GOT3 (cell line): ENCODE measurements around the gene KPNB1.
"Not testable (repeated sequence)": the region's sequence is repeated elsewhere in the genome, so short reads cannot be mapped to it uniquely, and the experiment has no call there.

ENCODE experiments used
- DNase-seq: peaks from one replicate; lab custom pipeline; 2025; ENCODE audit warnings: mixed read lengths; lab: John Stamatoyannopoulos, UW

Gene KPNB1

DNA sequence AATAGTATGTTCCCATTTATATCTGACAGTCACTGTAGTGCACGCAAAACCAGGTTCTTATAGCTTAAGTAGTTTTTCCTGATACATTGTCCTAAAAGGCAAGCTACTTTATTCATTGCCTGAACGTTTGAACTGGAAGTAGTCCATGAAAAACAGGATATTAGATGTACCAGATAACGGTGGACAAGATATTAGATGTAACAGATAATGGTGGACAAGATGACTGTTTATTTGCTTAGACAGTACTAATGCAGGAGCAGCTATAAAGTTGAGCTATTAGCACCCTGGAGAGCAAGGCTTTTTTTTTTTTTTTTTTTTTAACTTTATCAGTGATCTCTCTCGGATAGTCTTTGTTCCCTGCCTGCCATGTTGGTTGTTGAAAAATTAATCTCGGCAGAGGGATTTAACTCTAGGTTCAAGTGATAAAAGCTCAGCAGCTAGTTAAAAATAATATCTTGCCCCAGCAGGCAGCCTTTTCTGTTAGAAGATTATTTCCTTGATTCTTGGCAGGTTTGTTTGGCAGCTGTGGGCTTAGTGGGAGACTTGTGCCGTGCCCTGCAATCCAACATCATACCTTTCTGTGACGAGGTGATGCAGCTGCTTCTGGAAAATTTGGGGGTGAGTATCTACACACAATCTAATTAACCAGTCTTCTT, 26.9 kb downstream of the KPNB1 start:
- no peak for DNase-seq

DNA sequence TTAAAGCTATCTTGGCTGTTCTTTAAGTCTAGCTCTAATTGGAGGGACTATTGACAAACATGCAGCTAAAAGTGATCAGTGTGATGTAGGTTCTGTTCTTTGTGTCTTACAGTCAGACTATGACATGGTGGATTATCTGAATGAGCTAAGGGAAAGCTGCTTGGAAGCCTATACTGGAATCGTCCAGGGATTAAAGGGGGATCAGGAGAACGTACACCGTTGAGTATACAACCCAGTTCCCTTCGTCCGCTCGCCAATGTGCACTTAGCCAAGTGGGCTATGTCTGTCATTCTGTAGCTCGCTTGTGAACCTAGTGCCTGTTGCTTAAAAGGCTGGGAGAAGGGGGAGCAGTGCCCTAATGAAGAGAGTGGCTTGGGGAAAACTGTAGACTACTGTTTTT, 28.5 kb downstream of the KPNB1 start:
- DNase-seq: no peak

DNA sequence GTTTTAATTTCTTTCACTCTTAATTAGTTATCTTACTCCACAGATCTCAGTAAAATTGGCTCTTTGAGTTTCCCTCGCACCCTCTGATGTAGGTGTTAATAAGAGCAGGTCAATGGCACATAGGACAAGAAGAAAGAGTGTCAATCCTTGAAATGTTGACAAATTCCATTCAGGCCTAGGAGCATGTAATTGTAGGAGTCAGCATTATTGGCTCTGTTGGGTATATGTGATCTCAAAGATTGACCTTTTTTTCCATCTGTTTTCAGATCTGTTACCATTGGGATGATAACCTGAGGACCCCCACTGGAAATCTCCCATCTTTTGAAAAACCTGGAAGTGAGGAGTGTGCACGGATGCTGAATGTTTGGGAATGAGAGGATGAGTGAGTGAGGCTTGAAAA, 32.4 kb downstream of the KPNB1 start:
- no peak for DNase-seq

DNA sequence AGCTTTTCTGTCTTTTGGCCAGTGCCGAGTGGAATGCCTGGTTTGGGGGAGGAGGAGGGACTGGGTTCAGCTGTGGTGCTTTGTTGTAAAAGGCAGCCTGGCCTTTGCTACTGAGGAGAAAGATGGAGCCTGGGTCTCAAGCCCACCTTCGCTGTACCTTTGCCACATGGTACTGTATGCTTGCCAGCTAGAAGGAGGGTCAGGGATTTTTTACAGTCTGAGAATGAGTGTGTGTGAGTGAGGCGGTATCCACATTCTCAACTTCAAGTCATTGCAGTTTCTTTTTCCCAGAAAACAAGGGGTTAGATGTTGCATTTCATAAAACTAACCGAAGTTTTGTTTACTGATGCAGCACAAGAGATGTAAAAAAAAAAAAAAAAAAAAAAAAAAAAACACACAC, 33.0 kb downstream of the KPNB1 start:
- DNase-seq: not testable (repeated sequence)

DNA sequence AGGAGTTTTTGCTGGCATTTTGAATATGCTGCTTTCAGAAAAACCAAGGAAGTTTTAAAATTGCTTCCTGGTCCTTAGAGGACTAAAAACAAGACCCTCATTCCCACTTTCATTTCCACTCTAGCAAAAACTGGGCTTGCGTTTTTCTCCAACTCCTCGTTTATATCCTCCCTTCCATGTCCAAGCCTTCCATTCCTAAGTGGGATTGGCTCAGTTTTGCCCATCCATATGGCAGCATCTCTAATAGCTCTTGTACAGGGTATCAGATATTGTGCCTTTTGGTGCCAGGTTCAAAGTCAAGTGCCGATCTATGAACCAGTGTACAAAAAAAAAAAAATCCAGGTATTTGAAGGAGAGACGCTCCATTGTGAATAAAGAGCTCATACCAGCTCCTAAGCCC, 34.3 kb downstream of the KPNB1 start:
- no peak for DNase-seq

DNA sequence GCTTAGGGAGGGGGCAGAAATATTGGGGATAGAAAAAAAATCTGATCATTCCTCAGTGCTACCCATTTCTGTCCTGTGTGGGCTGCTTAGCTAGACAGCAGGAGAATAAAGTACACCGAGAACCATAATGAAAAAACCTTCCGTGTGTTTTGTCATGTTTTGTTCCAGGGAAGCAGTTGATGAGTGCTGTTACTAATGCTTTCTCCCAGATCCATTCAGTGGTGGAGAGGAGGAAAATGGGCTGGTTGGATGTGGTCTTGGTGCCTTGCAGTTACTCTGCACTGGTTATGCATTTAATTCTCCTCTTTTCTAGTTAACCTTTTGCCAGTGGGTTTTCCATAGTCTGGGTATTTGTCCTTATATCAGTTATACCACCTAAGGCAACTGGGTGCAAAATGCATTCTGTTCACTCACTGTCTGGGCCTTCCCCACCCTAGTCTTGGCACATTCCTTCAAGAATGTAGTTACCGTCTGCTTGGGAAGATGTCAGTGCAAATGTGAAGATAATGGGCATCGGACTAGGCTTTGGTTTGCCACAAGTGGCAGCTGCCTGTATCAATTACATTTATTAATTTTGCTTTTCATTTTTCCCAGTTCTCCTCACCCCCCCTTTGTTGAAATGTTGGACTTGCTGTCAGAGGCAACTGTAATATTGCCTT, 34.9 kb downstream of the KPNB1 start:
- DNase-seq: no peak

DNA sequence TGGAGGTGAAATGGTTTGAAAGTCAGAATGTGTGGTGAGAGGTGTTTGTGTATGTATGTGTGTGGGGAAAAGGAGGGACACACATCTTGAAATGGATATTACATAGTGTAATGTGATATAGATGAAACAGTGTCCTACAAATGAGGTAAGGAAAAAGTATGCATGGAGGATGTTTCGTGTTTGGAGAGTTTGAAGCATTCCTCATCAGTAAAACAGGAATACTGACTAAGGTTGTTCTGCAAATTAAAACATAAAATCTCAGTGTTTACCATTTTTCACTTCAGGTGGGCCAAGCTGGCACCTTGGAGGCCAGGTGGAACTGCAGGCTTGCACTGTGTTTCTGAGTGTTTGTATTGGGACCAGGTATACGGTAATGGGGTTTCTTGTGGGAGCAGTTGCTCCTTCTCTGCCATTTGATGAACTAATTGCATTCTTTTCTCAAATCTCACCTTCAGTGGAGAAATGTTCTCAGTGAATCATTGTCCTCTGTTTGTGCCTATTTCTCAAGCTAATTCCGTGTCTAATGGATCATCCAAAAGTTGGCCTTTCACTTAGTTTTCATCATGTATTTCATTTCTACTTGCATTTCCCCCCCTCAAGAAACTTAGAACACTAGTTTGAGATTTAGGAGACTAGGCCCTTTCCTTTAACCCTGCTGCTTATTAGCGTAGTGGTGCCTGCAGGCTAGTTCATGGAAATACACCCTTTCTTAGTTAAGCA, 36.0 kb downstream of the KPNB1 start:
- DNase-seq: no peak

DNA sequence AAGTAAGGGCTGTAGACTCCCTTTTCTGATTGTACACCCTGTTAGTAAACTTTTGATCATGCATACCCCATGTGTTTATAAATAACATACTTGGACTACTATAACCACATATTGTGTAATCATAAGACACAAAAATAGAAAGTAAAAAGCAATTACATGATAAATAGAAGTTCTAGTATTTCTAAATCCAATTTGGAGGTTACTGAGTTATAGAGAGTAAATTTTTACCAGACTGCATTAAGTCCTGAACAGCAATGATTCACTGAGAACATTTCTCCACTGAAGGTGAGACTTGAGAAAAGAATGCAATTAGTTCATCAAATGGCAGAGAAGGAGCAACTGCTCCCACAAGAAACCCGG, 36.5 kb downstream of the KPNB1 start:
- DNase-seq: no peak

DNA sequence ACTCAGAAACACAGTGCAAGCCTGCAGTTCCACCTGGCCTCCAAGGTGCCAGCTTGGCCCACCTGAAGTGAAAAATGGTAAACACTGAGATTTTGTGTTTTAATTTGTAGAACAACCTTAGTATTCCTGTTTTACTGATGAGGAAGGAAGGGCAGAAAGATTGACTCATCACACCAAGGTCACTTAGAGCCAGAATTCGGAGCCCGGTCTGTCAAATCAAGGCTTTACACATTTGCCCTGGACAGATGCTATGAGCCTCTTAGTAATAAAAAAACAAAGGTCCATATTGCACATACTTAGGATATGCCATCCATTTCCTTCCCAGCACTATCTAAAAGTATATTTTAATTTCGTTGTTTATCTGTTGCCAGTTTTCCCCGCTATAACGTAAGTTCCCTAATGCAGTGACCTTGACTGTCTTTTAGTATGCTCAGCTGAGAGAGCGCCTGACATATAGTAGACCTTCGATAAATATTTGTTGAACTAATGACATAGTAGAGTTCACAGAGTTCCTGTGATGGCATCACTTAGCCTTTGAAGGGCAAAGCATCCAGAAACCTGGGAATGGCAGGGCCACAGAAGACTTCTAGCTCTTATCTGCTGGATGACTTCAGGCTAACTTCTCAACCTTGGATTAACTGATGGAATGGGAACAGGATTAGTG, 37.1 kb downstream of the KPNB1 start:
- no peak for DNase-seq

DNA sequence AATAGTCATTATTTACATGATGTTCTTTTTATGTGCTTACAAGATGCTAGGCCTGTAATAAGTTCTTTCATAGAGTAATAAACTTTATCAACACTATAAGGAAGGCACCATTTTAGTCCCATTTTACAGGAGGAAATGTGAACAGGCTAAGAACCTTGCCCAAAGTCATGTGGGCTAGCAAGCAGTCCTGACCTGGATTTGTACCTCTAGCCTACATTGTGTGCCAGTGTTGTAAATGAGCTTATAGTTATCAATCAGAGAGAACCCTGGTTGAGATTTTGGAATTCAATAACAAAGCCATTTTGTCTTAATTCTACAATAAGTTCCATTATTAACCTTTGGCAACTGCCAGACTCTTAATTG, 37.6 kb downstream of the KPNB1 start:
- no peak for DNase-seq

DNA sequence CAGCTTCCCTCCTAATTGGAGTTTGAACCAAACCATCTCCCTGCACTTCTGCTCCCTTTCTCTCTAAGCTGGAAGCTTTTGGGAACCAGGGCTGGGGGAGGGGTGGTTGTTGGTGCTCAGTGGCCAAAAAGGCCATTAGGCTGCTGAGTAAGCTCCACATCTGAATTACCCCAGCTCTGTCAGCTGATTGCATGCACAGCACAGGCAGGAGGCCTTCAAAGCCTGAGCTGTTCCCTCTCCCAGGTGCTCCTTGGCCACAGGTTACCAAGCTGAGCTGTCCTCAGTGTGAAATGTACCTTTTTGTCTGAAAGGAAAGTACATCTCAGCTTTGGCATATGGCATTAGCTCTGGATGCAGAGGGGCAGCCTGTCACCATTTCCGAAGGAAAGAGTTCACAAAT, 38.0 kb downstream of the KPNB1 start:
- no peak for DNase-seq

DNA sequence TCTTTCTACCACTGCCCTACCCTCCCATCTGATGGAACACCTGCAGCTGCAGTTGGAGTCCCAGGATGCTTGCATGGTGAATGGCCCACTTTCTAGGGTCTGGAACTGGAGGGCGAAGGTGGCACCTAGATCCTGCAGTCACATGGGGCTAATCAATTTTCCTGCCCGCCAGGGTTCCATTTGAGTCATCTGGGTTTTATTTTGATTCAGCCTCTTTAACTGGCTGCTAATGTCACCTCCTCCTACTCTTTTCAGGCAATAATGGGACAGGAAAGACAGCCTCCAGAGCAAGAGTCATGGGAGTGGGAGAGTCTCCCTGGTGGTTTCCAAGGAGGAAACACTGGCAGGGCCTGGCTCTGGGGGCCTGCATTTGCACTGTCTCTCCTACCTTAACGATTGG, 40.4 kb downstream of the KPNB1 start:
- no peak for DNase-seq

DNA sequence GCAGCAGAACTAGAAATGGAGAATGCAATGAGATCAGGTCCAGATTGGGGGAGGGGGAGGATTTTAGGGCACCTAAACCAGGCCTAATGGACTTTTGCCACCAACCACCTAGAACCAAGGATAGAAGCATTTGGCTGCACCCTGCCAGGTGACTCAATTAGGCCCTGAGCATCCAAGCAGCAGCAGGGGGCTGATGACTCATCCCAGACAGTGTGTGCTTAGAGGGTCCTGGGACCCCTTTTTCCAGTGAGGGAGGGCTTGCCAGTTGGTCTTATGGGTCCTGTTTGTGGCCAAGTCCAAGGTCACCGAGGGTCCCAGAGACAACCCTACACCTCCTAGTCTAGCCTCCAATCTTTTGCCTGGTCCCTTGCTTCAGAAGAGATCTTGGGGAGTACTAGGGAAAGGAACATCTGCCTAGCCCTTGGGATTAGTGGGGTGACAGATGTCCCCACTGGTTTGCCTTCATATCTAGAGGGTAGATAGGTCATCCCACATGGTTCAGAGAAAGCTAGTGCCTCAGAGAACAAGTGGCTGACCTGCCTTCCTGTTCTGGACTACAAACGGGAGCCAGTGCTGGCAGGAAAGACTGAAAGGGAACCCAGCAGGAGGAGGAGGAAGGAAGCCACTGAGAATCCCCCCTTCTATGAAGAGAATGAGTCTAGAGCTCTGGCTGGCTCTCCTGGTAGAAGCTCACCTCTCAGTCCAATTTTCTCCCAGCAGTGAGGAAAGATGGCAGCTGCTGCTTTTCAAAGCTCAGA, 42.6 kb downstream of the KPNB1 start:
- no peak for DNase-seq

DNA sequence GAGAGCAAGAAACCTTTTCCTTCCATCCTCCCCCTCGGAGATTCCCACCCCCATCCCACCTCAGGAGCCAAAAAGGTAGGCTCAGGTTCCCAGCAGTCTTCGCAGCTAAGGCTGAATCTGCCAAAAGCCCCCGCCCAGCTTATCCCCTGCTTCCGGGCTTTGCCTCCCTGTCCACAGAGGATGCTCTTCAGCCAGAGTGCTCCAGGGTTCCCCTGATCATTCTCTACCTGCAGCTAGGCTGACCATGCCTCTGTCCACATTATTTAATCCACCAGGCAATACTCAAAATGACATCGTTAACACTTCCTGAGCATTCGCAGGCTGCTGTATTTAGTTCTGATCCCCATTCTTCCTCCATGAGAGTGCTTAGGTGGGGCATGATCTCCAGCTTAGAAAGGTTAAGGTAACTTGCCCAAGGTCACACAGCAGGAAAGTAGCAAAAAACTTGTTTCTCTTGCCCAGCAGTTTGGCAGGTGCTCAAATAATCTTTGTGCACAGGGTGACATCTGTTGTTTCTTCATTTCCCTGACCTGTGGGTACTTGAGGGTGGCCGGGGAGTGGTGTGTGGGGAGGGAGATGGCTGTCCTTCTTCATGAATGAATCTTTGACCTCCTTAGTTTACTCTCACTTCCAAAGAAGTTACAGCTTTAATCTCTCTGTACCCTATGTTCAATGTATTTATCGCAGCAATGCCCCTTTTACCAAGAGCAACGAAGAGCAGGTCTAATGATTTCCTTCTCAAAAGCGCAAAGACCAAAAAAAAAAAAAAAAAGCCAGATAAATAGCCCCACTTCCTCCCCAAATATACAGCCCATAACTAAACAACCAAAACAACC, 43.4 kb downstream of the KPNB1 start:
- DNase-seq: no peak

DNA sequence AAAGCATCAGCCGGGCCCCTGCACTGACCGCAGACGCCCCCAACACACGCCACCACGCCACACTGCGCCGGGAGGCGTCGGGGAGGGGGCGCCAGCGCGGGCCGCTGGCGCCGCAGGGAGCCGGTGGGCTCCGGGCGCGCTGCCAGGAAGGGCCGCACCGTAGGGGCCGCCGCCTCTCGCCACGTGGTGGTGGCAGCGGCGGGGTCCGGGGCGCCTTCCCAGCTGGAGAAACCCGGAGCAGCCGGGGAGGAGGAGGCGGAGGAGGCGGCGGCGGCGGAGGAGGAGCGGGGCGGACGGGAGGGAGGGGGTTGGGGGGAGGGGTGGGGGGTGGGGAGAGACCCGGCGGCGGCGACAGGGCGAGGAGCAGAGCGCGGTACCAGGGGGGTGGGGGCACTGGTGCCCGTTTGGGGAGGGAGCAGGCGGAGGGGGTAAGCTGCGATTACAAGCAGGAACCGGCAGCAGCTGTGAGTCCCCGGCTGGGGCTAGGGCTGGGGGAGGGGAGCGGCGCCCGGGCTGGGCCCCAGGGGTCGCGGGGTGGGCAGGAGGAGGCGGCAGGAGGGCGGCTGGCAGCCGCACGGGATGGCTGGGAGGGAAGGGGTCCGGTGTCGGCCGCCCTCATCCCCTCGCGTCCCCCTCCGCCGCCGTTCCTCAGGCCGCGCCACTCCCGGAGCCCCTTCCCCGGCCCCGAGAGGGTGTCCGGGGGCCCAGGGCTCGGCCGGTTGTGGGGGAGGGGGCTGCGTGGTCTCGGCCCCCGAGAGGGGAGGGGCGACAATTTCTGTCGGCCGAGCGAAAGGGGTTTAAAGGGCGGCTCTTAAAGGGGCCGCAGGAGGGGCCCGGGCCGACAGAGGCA, 44.2 kb downstream of the KPNB1 start, which contains the start of gene TBKBP1:
Gene TBKBP1 (plus strand): TSS at position 431 of the 850 bp plus-strand sequence. CDS start 1,952 bp downstream, outside the sequence.
- DNase-seq: no peak

DNA sequence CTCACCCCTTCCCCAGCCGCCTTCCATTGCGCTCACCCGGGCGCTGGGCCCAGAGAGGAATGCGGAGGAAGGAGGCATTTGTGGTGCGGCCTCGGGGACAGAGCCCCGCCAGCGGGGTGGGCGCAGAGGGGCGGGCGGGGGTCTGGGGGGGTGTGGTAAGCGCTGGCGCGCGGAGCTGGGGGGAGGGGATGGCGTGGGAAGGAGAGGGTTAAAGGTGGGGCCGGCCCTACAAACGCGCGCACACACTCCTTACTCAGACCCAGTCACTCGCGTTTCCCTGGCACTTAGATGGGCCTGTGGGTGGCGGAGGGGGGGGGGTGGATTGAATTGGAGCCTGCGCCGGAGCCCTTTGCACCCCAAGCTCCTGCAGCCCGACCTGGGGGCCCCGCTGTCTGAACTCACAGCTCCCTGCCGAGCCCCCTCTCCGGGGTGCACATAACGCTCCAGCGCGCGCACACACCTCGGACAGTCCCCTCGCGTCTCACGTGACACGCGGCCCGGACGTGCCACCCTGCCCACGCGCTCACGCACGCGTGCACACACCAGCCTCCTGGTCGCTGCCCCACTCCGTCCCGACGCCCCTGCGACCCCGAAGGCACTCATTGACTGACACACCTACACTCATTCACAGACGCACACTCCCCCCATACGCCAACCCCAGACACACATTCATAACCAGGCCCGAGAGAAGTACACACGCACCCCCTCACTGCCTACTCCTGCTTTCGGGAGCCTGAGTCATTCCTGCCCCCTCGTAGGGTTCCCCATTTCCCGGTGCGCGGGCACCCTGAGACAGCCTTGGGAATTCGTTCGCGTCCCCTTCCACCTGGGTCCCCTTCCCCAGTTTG, 45.1 kb downstream of the KPNB1 start:
- no peak for DNase-seq

DNA sequence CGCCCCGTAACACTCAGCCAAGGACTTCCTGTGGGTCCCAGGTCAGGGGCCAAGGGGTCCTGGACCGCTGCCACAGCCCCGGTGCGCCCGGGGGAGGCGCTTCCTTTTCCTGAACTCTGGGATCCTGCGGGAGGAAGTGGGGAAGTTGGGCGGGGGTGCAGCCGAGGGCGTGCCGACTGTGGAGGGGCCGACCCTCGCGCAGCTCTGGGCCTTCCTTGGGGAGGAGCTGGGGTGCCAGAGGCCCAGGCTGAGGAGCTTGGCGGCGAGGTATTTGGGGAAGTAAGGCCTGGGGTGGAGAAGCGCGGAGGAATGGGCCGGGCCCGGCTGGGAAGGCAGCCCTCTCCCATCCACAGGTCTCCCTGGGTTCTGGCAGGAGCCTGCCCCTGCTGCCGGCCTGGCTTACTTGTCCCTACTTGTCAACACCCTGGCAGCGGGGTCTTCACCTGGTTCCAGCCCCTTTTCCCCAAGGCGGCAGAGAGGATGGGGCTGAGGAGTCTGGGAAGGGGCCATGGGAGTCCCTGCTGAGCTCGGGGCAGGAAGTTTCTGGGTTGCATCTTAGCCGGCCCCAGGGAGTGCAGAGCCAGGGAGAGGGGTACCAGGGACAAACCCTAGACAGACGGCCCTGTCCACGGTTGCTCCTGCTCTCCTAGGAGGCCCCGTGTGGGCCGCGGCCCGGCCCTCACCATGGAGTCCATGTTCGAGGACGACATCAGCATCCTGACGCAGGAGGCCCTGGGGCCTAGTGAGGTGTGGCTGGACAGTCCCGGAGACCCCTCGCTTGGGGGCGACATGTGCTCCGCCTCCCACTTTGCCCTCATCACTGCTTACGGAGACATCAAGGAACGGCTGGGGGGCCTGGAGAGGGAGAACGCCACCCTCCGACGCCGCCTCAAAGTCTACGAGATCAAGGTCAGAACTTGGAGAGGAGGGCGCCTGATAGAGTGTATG, 46.0 kb downstream of the KPNB1 start:
- DNase-seq: no peak
